Karpas-422 (cell line): ENCODE measurements around the gene ALS2. TPM values are rescaled to one million over a fixed set of nuclear protein-coding genes. Genes with fewer than 3 reads are reported as not detected.

Source experiments
- DNase-seq: peaks from one replicate; pipeline ENCODE4 v3.0.0-alpha.2; 2015
- H2AFZ ChIP-seq: fragments of 200-600 bp; sonication (generic); 2 replicates; pipeline ENCODE4 v1.6.1; 2014; ENCODE audit warnings: antibody characterized with exemption, low read length, mixed read lengths
- H3K27ac ChIP-seq: fragments of 200-600 bp; sonication (generic); 2 replicates; pipeline ENCODE4 v1.5.1; 2014; ENCODE audit warnings: mild to moderate bottlenecking, low read length, moderate library complexity
- H3K27me3 ChIP-seq: fragments of 200-600 bp; sonication (generic); 2 replicates; pipeline ENCODE4 v1.6.1; 2014; ENCODE audit warnings: low read length, mixed read lengths
- H3K36me3 ChIP-seq: fragments of 200-600 bp; sonication (generic); 2 replicates; pipeline ENCODE4 v1.6.1; 2014; ENCODE audit warnings: low read length, mixed read lengths; ENCODE audit not compliant: insufficient read depth
- H3K4me1 ChIP-seq: fragments of 200-600 bp; sonication (generic); 2 replicates; pipeline ENCODE4 v1.6.1; 2014; ENCODE audit warnings: mild to moderate bottlenecking, low read length, mixed read lengths
- H3K4me2 ChIP-seq: fragments of 200-600 bp; sonication (generic); 2 replicates; pipeline ENCODE4 v1.6.1; 2014; ENCODE audit warnings: low read length, low read depth, mild to moderate bottlenecking; ENCODE audit not compliant: poor library complexity, severe bottlenecking
- H3K4me3 ChIP-seq: fragments of 200-600 bp; sonication (generic); 2 replicates; pipeline ENCODE4 v1.5.1; 2014; ENCODE audit warnings: mild to moderate bottlenecking, antibody characterized with exemption, low read length, mixed read lengths
- H3K79me2 ChIP-seq: fragments of 200-600 bp; sonication (generic); 2 replicates; pipeline ENCODE4 v1.6.1; 2014; ENCODE audit warnings: mild to moderate bottlenecking, low read length, mixed read lengths
- H3K9ac ChIP-seq: fragments of 200-600 bp; sonication (generic); 2 replicates; pipeline ENCODE4 v1.6.0; 2014; ENCODE audit warnings: low read length
- H3K9me2 ChIP-seq: fragments of 200-600 bp; sonication (generic), shearing (Covaris generic); replicated peaks from 2 replicates; pipeline ENCODE4 v1.6.0; 2014; ENCODE audit warnings: mild to moderate bottlenecking, low read length, moderate library complexity; ENCODE audit not compliant: insufficient read depth
- H3K9me3 ChIP-seq: fragments of 300-700, 200-600 bp; sonication (generic); 2 replicates; pipeline ENCODE4 v1.6.1; 2014; ENCODE audit warnings: low read length, mixed read lengths
- H4K20me1 ChIP-seq: fragments of 200-600 bp; sonication (generic); 2 replicates; pipeline ENCODE4 v1.6.1; 2014; ENCODE audit warnings: mild to moderate bottlenecking, antibody characterized with exemption, low read length, low read depth; ENCODE audit not compliant: insufficient read depth
- total RNA-seq: library from RNA; depleted of rRNA; stranded (reverse); fragments of >200 nt; shearing (Covaris generic); gene quantifications from 2 replicates; pipeline ENCODE4 v1.2.3, GENCODE V29; 2014; ENCODE audit warnings: low replicate concordance

Gene ALS2
- total RNA-seq, 1 experiment from 2014 or later: 13.9 TPM

- peaks cover 17% of the 10 kb centered on the region for H3K4me1 ChIP-seq
- H3K79me2 ChIP-seq: no peaks in the 10 kb centered on the region
- peaks cover 4% of the 10 kb centered on the region; the same call in 1 of the 2 replicates for H3K9me3 ChIP-seq
- H3K4me3 ChIP-seq: no peak overlapping the region
- H4K20me1 ChIP-seq: no peaks in the 10 kb centered on the region
- no peak overlapping the region for H3K9ac ChIP-seq
- no peaks in the 10 kb centered on the region for H3K27me3 ChIP-seq
- H2AFZ ChIP-seq: no peak overlapping the region
- H3K36me3 ChIP-seq: no peaks in the 10 kb centered on the region
- no peak for DNase-seq
- no peak overlapping the region for H3K27ac ChIP-seq
- no peaks in the 10 kb centered on the region for H3K9me2 ChIP-seq
- H3K4me2 ChIP-seq: no peak overlapping the region
These were observed 47.2 kb downstream of the ALS2 start for GRCh38 chr2:201733544-201733943.

- H3K36me3 ChIP-seq: no peaks in the 10 kb centered on the region
- H3K9ac ChIP-seq: no peak overlapping the region
- H2AFZ ChIP-seq: no peak overlapping the region
- no peaks in the 10 kb centered on the region for H3K79me2 ChIP-seq
- no peak overlapping the region for H3K4me2 ChIP-seq
- H3K4me1 ChIP-seq: peaks cover 17% of the 10 kb centered on the region
- no peaks in the 10 kb centered on the region for H3K9me3 ChIP-seq
- no peak overlapping the region for H3K27ac ChIP-seq
- H3K4me3 ChIP-seq: no peak overlapping the region
- no peak for DNase-seq
- no peaks in the 10 kb centered on the region for H4K20me1 ChIP-seq
- H3K9me2 ChIP-seq: no peaks in the 10 kb centered on the region
- H3K27me3 ChIP-seq: no peaks in the 10 kb centered on the region
These were observed 50.0 kb downstream of the ALS2 start for GRCh38 chr2:201730651-201731285.

GRCh38 chr2:201715459-201715858 is 65.3 kb downstream of the ALS2 start:
- Histone ChIP-seq H3K4me2 (no peak overlapping the region), H3K9me2 (no peaks in the 10 kb centered on the region), H3K79me2 (no peaks in the 10 kb centered on the region), H3K36me3 (no peaks in the 10 kb centered on the region), H3K9me3 (no peaks in the 10 kb centered on the region), H3K27me3 (no peaks in the 10 kb centered on the region), H4K20me1 (no peaks in the 10 kb centered on the region), H3K9ac (no peak overlapping the region), H3K27ac (no peak overlapping the region), H2AFZ (no peak overlapping the region), H3K4me1 (no peaks in the 10 kb centered on the region), H3K4me3 (no peak overlapping the region)
- DNase-seq: no peak

GRCh38 chr2:201712726-201713125 is 68.0 kb downstream of the ALS2 start:
- H3K9ac ChIP-seq: no peak overlapping the region
- no peaks in the 10 kb centered on the region for H3K9me2 ChIP-seq
- no peak overlapping the region for H2AFZ ChIP-seq
- no peaks in the 10 kb centered on the region for H3K79me2 ChIP-seq
- H3K27me3 ChIP-seq: no peaks in the 10 kb centered on the region
- no peak for DNase-seq
- no peaks in the 10 kb centered on the region for H3K9me3 ChIP-seq
- no peaks in the 10 kb centered on the region for H3K4me1 ChIP-seq
- no peaks in the 10 kb centered on the region for H4K20me1 ChIP-seq
- no peak overlapping the region for H3K27ac ChIP-seq
- no peak overlapping the region for H3K4me3 ChIP-seq
- no peaks in the 10 kb centered on the region for H3K36me3 ChIP-seq
- no peak overlapping the region for H3K4me2 ChIP-seq

- no peaks in the 10 kb centered on the region for H3K9me2 ChIP-seq
These were observed 71.0 kb downstream of the ALS2 start for GRCh38 chr2:201709747-201710146.

GRCh38 chr2:201709049-201709448 is 71.7 kb downstream of the ALS2 start:
- H3K9ac ChIP-seq: no peak overlapping the region
- H3K27ac ChIP-seq: no peak overlapping the region
- H3K9me2 ChIP-seq: no peaks in the 10 kb centered on the region
- H3K27me3 ChIP-seq: no peaks in the 10 kb centered on the region
- no peaks in the 10 kb centered on the region for H3K79me2 ChIP-seq
- H4K20me1 ChIP-seq: no peaks in the 10 kb centered on the region
- no peaks in the 10 kb centered on the region for H3K36me3 ChIP-seq
- no peak for DNase-seq
- no peaks in the 10 kb centered on the region for H3K9me3 ChIP-seq
- H2AFZ ChIP-seq: no peak overlapping the region
- H3K4me1 ChIP-seq: no peaks in the 10 kb centered on the region
- no peak overlapping the region for H3K4me2 ChIP-seq
- no peak overlapping the region for H3K4me3 ChIP-seq

More at GRCh38 chr2:201709747-201710146, 71.0 kb downstream of the ALS2 start:
- Histone ChIP-seq H3K27me3 (no peaks in the 10 kb centered on the region), H3K4me2 (no peak overlapping the region), H3K27ac (no peak overlapping the region), H3K4me1 (no peaks in the 10 kb centered on the region), H3K9me3 (no peaks in the 10 kb centered on the region), H3K9ac (no peak overlapping the region), H3K36me3 (no peaks in the 10 kb centered on the region), H4K20me1 (no peaks in the 10 kb centered on the region), H3K79me2 (no peaks in the 10 kb centered on the region), H2AFZ (no peak overlapping the region), H3K4me3 (no peak overlapping the region)
- DNase-seq: no peak

GRCh38 chr2:201707753-201708152 is 73.0 kb downstream of the ALS2 start:
- no peaks in the 10 kb centered on the region for H3K4me1 ChIP-seq
- H2AFZ ChIP-seq: no peak overlapping the region
- H3K4me2 ChIP-seq: no peak overlapping the region
- H3K9ac ChIP-seq: no peak overlapping the region
- no peak overlapping the region for H3K27ac ChIP-seq
- H3K36me3 ChIP-seq: no peaks in the 10 kb centered on the region
- no peaks in the 10 kb centered on the region for H3K27me3 ChIP-seq
- no peaks in the 10 kb centered on the region for H3K79me2 ChIP-seq
- H3K9me3 ChIP-seq: no peaks in the 10 kb centered on the region
- no peak for DNase-seq
- H4K20me1 ChIP-seq: no peaks in the 10 kb centered on the region
- no peaks in the 10 kb centered on the region for H3K9me2 ChIP-seq
- no peak overlapping the region for H3K4me3 ChIP-seq

- no peaks in the 10 kb centered on the region for H3K9me3 ChIP-seq
- H4K20me1 ChIP-seq: no peaks in the 10 kb centered on the region
- H3K27ac ChIP-seq: no peak overlapping the region
- no peak overlapping the region for H2AFZ ChIP-seq
- H3K4me2 ChIP-seq: no peak overlapping the region
- no peaks in the 10 kb centered on the region for H3K36me3 ChIP-seq
- DNase-seq: no peak
- no peak overlapping the region for H3K9ac ChIP-seq
- H3K9me2 ChIP-seq: no peaks in the 10 kb centered on the region
- no peaks in the 10 kb centered on the region for H3K4me1 ChIP-seq
- H3K79me2 ChIP-seq: no peaks in the 10 kb centered on the region
- no peaks in the 10 kb centered on the region for H3K27me3 ChIP-seq
- H3K4me3 ChIP-seq: no peak overlapping the region
These were observed 73.6 kb downstream of the ALS2 start for GRCh38 chr2:201707142-201707541.
